Ovary (tissue), 9 donors: Measurements from ENCODE around the gene ZIC4. TPM values are rescaled to one million over a fixed set of nuclear protein-coding genes. Genes with fewer than 3 reads are reported as not detected.

Experiments
- DNase-seq, 5 donors: peaks; one replicate each; pipeline ENCODE4 v3.0.0-alpha.2; 2019 to 2020
- H3K27ac ChIP-seq, 2 donors: fragments of 200-600 bp; one replicate each; pipeline versions ENCODE4 v1.5.1 to v1.8.0; 2019 to 2022
- H3K27me3 ChIP-seq: fragments of 200-600 bp; one replicate; pipeline ENCODE4 v1.8.0; 2022
- H3K36me3 ChIP-seq: fragments of 200-600 bp; sonication (generic); one replicate; pipeline ENCODE4 v1.5.1; 2019
- H3K4me1 ChIP-seq: one replicate; pipeline ENCODE4 v1.8.1; 2013; ENCODE audit warnings: mild to moderate bottlenecking, moderate library complexity; ENCODE audit not compliant: insufficient read depth
- H3K4me3 ChIP-seq: fragments of 200-600 bp; sonication (generic); one replicate; pipeline ENCODE4 v1.5.1; 2017
- H3K9me3 ChIP-seq, 2 donors: fragments of 200-600 bp in 1 of 2; sonication (generic) in 1 of 2; one replicate each; pipeline versions ENCODE4 v1.5.1 to v1.8.1; 2013 to 2019; ENCODE audit warnings: mild to moderate bottlenecking in 1 of 2, moderate library complexity in 1 of 2
- CTCF ChIP-seq, 3 donors: fragments of 450-650 bp in 2 of 3; fragments of 200-600 bp in 1 of 3; IDR thresholded peaks; one replicate each; pipeline versions ENCODE4 v1.5.1 to v1.8.0; 2016 to 2022; ENCODE audit warnings: antibody characterized with exemption in 3 of 3, mild to moderate bottlenecking in 1 of 3
- EP300 ChIP-seq: sonication (generic); formaldehyde crosslinking; IDR thresholded peaks from one replicate; pipeline ENCODE4 v1.6.1; 2017; ENCODE audit warnings: antibody characterized with exemption
- POLR2A ChIP-seq: fragments of 450-650 bp; IDR thresholded peaks from one replicate; pipeline ENCODE4 v1.6.1; 2017; ENCODE audit warnings: antibody characterized with exemption, mild to moderate bottlenecking, moderate library complexity
- WGBS, 3 donors: extraction: QIAGEN DNeasy Blood & Tissue Kit in 1 of 3; methylation state at CpG; one replicate each; pipeline versions ENCODE4 v1.1.5 to v1.1.7; 2013 to 2017; 5-methylcytosine and 5-hydroxymethylcytosine counted together
- intact Hi-C, 4 donors: fragments of 100-400 bp; cut with DNase I; formaldehyde crosslinking; loops; one replicate each; pipeline versions ENCODE4 v1.11.0 to v1.15.1; 2022 to 2023
- polyA plus RNA-seq, 2 donors: library from polyadenylated mRNA; stranded (reverse); fragments of 200-250 nt in 1 of 2; fragments of 350-450 nt in 1 of 2; fragmentation: Illumina TruSeq in 1 of 2; extraction: RNeasy Lipid Tissue Mini Kit (QIAGEN cat#74804) in 1 of 2; gene quantifications; one replicate each; pipeline ENCODE4 v1.2.3, GENCODE V29; 2013 to 2014
- total RNA-seq, 7 donors: library from RNA; depleted of rRNA in 2 of 7; stranded (reverse); fragments of >200 nt in 2 of 7; fragmentation: NEBNext Ultra II Directional in 3 of 7; extraction: Animal tissue kit (Norgen Biotek cat#: 25700) in 3 of 7; gene quantifications; one replicate each; pipeline versions ENCODE4 v1.1.0 to v1.2.4, GENCODE V29; 2016 to 2023
- donor health status: DM: no; HTN: no; CAD: no; lungs with moderate emphysema.
- donor health status: DM: no; HTN: no; CAD: no.
- donor health status: Bipolar disorder and iron deficiency.
- donor health status: DM: yes; HTN: yes; CAD: no.
- donor health status: DM: no; HTN: no; CAD: no.
- donor health status: DM: yes; HTN: yes; CAD: no.

Gene ZIC4
- total and polyA plus RNA-seq, 9 donors = not detected

GRCh38 chr3:147384210-147385058, 21.9 kb downstream of the ZIC4 start:
- no peak overlapping the region for H3K4me3 ChIP-seq
- 3 to 6% (median 4%) methylated on average over 27 of the region's 27 CpGs for WGBS, 3 donors

GRCh38 chr3:147383617-147384016, 22.7 kb downstream of the ZIC4 start:
- TF ChIP-seq CTCF (IDR thresholded peaks at IDR 0.05) = no peak
- Histone ChIP-seq H3K27me3 (no peaks in the 10 kb centered on the region), H3K27ac (no peak overlapping the region), H3K4me1 (no peaks in the 10 kb centered on the region), H3K4me3 (no peak overlapping the region), H3K36me3 (no peaks in the 10 kb centered on the region), H3K9me3 (no peaks in the 10 kb centered on the region)
- DNase-seq = no peak
- WGBS, 3 donors = 2 to 6% (median 5%) methylated on average over 6 of the region's 6 CpGs
- intact Hi-C loops = no loop called here

More at GRCh38 chr3:147384210-147385058, 21.9 kb downstream of the ZIC4 start:
- TF ChIP-seq CTCF (IDR thresholded peaks at IDR 0.05) (no peak), EP300 (no peak), POLR2A (no peak)
- DNase-seq = no peak
- H3K27ac ChIP-seq = no peak overlapping the region
- no peaks in the 10 kb centered on the region for H3K9me3 ChIP-seq
- intact Hi-C loops = no loop called here
- no peaks in the 10 kb centered on the region for H3K36me3 ChIP-seq
- no peaks in the 10 kb centered on the region for H3K4me1 ChIP-seq
- H3K27me3 ChIP-seq = no peaks in the 10 kb centered on the region

DNA sequence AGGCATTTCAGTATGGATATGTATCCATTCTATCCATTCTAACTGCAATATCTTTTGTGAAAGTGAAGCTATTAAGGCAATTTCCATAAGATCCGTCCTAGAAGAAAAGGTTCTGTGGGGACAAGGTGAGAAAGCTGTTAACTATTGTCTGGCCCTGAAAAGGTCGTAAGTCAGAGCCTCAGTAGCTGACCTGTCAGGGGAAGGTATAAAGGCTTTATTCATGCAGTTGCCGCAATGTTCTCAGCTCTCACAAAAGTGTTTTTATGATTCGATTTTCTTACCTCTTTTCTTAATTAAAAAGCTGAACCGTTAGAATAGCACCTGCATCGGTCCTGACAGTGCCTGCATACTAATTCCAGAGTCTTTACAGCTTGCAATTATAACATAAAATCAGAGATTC, 24.7 kb downstream of the ZIC4 start:
- Histone ChIP-seq H3K27me3 (no peaks in the 10 kb centered on the region), H3K4me1 (no peaks in the 10 kb centered on the region), H3K27ac (no peak overlapping the region), H3K4me3 (no peak overlapping the region), H3K9me3 (no peaks in the 10 kb centered on the region), H3K36me3 (no peaks in the 10 kb centered on the region)
- WGBS, 3 donors = 7 to 10% (median 7%) methylated on average over 6 of the region's 6 CpGs
- no peak for DNase-seq
- TF ChIP-seq CTCF (IDR thresholded peaks at IDR 0.05) (no peak), EP300 (no peak), POLR2A (no peak)
- intact Hi-C loops = no loop called here

GRCh38 chr3:147380977-147381376, 25.4 kb downstream of the ZIC4 start:
- H3K27me3 ChIP-seq = no peaks in the 10 kb centered on the region
- H3K27ac ChIP-seq = no peak overlapping the region
- TF ChIP-seq CTCF (IDR thresholded peaks at IDR 0.05) (no peak), EP300 (no peak), POLR2A (no peak)
- DNase-seq = no peak
- H3K4me3 ChIP-seq = no peak overlapping the region
- 10 to 23% (median 13%) methylated on average over 3 of the region's 3 CpGs for WGBS, 3 donors
- no peaks in the 10 kb centered on the region for H3K4me1 ChIP-seq
- intact Hi-C loops = no loop called here
- H3K9me3 ChIP-seq = no peaks in the 10 kb centered on the region
- no peaks in the 10 kb centered on the region for H3K36me3 ChIP-seq
